Ishikawa (cell line): ENCODE results near the gene B4GALNT4.

Source experiments
- CEBPB ChIP-seq: IDR thresholded peaks from 2 replicates; pipeline ENCODE4 v1.6.1; 2012
- EGR1 ChIP-seq: IDR thresholded peaks from 2 replicates; pipeline ENCODE4 v1.6.1; 2012
- EP300 ChIP-seq: IDR thresholded peaks from 2 replicates; pipeline ENCODE4 v1.6.1; 2012; ENCODE audit warnings: borderline replicate concordance
- MAX ChIP-seq: IDR thresholded peaks from 2 replicates; pipeline ENCODE4 v1.6.1; 2012
- NFIC ChIP-seq: IDR thresholded peaks from 2 replicates; pipeline ENCODE4 v1.6.1; 2012
- RAD21 ChIP-seq: IDR thresholded peaks from 2 replicates; pipeline ENCODE4 v1.6.1; 2012; ENCODE audit warnings: low read depth
- REST ChIP-seq: IDR thresholded peaks from 2 replicates; pipeline ENCODE4 v1.6.1; 2012; ENCODE audit warnings: low read depth, mild to moderate bottlenecking
- TAF1 ChIP-seq: IDR thresholded peaks from 2 replicates; pipeline ENCODE4 v1.6.1; 2012; ENCODE audit warnings: low read depth, mild to moderate bottlenecking
- USF1 ChIP-seq: IDR thresholded peaks from 2 replicates; pipeline ENCODE4 v1.6.1; 2012
- YY1 ChIP-seq: IDR thresholded peaks from 2 replicates; pipeline ENCODE4 v1.6.1; 2012; ENCODE audit warnings: low read depth
- ZBTB7A ChIP-seq: IDR thresholded peaks from 2 replicates; pipeline ENCODE4 v1.6.1; 2012; ENCODE audit warnings: low read depth

- no peak for TF ChIP-seq EP300
- TF ChIP-seq EGR1 = no peak
- TF ChIP-seq TAF1 = no peak
- no peak for TF ChIP-seq MAX
- no peak for TF ChIP-seq CEBPB
- no peak for TF ChIP-seq REST
- TF ChIP-seq RAD21 = no peak
- no peak for TF ChIP-seq YY1
- TF ChIP-seq USF1 = no peak
- no peak for TF ChIP-seq ZBTB7A
- no peak for TF ChIP-seq NFIC
Measured at GRCh38 chr11:360326-361280, 8.7 kb upstream of the B4GALNT4 start.
